Measurements from ENCODE around the gene RELB. TPM values are rescaled to one million over a fixed set of nuclear protein-coding genes. Genes with fewer than 3 reads are reported as not detected.
A peak's percentile ranks its signal among the peaks of the same experiment; 100 is the strongest.

The RELB gene
- total and polyA plus RNA-seq, 9 of the 15 experiments (the other 6 are each of a cell fraction or from before 2014, with no cell fraction given), result 0.15 to 1.1 (median 0.28) TPM; not detected in 2

DNA sequence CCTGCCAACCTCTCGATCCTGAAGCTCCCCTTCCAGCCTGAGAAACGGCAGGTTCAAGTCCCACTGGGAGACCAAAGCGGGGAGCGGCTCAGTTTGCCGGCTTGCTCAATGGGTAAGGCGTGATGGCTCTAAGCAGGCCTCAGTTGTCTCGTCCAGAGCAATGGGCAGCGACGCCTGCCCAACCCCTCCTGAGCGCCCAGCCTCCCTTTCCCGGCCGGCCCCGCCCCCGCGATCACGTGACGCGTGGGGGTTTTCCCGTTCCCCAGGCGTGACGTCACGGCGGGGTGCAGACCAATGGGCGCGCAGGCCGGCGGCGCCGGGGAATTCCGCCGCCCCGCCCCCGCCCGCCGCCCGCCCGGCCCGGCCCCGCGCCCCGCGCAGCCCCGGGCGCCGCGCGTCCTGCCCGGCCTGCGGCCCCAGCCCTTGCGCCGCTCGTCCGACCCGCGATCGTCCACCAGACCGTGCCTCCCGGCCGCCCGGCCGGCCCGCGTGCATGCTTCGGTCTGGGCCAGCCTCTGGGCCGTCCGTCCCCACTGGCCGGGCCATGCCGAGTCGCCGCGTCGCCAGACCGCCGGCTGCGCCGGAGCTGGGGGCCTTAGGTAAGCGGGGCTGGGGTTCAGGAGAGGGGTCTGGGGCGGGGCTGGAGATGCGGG lies at the start of gene RELB (continued):
- TF ChIP-seq ARID4B (CRISPR knock-in tag; IDR thresholded peaks at IDR 0.05) (peak; percentile 66), ZNF592 (IDR thresholded peaks at IDR 0.05) (no peak), ARNT (IDR thresholded peaks at IDR 0.05) (no peak), SMARCB1 (IDR thresholded peaks at IDR 0.05; ENCODE audit: insufficient read length, low read depth) (no peak), KDM1A (IDR thresholded peaks at IDR 0.05) (peak in 1 of 2 experiments; percentile 48; a peak in 1 of 4 replicates), ID3 (CRISPR knock-in tag; IDR thresholded peaks at IDR 0.05) (no peak), ID3 (tag; IDR thresholded peaks at IDR 0.05) (no peak), ZNF263 (CRISPR knock-in tag; IDR thresholded peaks at IDR 0.05; ENCODE audit: borderline replicate concordance) (no peak), ZBED1 (IDR thresholded peaks at IDR 0.05) (no peak), BRF1 (IDR thresholded peaks at IDR 0.05; ENCODE audit: borderline replicate concordance, extremely low read depth, insufficient read length) (no peak), SMAD3 (CRISPR knock-in tag; conservative IDR thresholded peaks at IDR 0.05) (no peak), U2AF2 (optimal IDR thresholded peaks at IDR 0.05; ENCODE audit: low read depth, low read length) (no peak), BRCA1 (IDR thresholded peaks at IDR 0.05) (no peak), BRCA1 (CRISPR knock-in tag; IDR thresholded peaks at IDR 0.05) (no peak), HMG20B (CRISPR knock-in tag; IDR thresholded peaks at IDR 0.05) (no peak)
- TF ChIP-seq, protein P1, sequence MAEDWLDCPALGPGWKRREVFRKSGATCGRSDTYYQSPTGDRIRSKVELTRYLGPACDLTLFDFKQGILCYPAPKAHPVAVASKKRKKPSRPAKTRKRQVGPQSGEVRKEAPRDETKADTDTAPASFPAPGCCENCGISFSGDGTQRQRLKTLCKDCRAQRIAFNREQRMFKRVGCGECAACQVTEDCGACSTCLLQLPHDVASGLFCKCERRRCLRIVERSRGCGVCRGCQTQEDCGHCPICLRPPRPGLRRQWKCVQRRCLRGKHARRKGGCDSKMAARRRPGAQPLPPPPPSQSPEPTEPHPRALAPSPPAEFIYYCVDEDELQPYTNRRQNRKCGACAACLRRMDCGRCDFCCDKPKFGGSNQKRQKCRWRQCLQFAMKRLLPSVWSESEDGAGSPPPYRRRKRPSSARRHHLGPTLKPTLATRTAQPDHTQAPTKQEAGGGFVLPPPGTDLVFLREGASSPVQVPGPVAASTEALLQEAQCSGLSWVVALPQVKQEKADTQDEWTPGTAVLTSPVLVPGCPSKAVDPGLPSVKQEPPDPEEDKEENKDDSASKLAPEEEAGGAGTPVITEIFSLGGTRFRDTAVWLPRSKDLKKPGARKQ (CRISPR knock-in tag; IDR thresholded peaks at IDR 0.05), result no peak
- TF ChIP-seq, protein P2, sequence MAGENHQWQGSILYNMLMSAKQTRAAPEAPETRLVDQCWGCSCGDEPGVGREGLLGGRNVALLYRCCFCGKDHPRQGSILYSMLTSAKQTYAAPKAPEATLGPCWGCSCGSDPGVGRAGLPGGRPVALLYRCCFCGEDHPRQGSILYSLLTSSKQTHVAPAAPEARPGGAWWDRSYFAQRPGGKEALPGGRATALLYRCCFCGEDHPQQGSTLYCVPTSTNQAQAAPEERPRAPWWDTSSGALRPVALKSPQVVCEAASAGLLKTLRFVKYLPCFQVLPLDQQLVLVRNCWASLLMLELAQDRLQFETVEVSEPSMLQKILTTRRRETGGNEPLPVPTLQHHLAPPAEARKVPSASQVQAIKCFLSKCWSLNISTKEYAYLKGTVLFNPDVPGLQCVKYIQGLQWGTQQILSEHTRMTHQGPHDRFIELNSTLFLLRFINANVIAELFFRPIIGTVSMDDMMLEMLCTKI (IDR thresholded peaks at IDR 0.05; ENCODE audit: partially characterized antibody), result no peak

All from K562 (cell line).